ENCODE data around the gene FOXF1.

GRCh38 chr16:86510465-86511261 is at the start of gene FOXF1:
- TF ChIP-seq CTCF (conservative IDR thresholded peaks at IDR 0.05; ENCODE audit: low read depth, low read length), result no peak
- no peak for TF ChIP-seq EZH2 (IDR thresholded peaks at IDR 0.05; ENCODE audit: low read length, unreplicated experiment)
